Epidermal melanocyte (primary cell): ENCODE measurements around the gene NIPAL3.

Source experiments
- DNase-seq: peaks from one replicate; pipeline ENCODE4 v3.0.0; 2011; ENCODE audit warnings: low spot score; ENCODE audit not compliant: insufficient read length

NIPAL3 gene

DNA sequence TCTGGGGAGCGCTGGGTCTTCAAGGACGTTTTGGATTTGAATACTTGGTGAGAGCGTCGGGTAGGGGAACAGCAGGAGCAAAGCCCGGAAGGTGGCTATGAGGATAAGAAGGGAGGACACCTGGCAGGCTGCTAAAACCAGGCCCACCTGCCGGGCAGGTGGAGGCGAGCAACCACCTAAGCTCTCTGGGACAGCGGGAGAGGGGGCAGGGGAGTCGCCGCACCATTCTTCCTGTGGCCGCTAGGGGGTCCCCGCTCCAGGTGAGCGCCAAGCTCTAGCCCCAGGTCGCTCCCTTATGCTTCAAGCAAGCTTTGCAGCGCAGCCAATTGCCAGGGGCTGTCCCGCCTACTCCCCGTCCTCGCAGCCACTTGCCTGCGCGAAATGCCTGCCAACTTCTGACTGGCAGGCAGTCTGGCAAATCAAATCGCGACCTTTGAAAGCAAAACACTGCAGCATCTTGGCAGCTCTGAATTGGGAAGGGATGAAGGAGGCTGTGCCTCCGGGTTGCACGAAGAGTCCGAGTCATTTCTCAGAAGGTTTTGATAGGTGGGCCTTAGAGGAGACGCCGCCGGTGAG is at the start of gene NIPAL3:
TSS of gene NIPAL3 (plus strand) at position 469 of the 576 bp plus-strand sequence. CDS start 3,746 bp downstream, outside the sequence.
- DNase-seq = peak; percentile 93

DNA sequence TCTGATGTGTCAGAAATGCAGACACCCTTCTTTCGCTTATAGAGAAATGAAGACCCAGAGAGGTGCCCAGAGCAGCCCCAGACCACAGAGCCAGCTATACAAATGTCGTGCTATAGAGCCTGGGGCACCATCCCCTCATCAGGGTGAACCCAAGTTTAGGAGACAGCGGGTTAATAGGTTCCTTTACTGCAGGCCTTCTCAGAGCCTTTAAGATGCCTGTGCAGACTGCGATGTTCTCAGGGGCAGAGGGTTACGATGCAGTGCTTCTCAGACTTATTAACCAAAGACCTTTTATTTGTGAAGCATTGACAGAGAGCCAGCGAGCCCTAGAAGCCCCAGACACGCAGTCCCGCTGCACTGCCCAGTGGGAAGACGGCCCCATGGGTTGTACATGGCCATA is 48.9 kb upstream of the NIPAL3 start:
- no peak for DNase-seq

DNA sequence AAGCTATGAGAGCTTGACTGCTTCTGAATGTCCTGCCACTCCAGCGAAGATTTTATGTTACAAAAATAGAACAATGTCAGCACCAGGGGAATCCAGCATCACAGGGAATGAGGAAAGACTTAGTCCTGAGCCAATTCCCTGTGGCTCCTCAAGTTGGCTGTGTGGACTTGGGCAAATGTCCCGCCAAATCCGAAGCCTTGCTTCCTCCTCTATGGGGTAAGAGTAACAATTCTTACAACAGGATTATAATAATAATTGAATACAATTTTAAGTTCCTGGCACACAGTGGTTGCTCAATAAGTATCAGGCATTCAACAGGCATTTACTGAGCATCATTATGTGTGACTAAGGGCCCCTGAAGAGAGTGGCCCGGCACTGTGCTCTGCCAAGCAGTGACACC is 46.4 kb upstream of the NIPAL3 start:
- no peak for DNase-seq

DNA sequence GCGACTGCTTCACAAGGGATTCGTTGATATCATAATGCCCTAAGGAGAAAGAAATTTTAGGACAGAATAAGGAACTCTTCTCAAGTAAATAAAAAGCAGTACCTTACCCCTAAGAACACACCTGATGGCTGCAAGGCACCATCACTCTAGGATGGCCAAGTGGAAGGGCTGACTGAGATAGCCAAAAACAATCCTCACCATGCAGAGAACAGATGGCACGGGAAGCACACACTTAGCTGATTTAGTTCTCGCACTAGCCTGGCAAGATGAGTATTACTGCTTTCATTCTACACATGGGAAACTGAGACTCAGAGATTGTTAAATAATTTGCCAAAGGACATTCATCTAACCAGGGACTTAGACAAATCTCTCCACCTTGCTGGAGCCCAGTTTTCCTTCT is 45.8 kb upstream of the NIPAL3 start:
- no peak for DNase-seq

DNA sequence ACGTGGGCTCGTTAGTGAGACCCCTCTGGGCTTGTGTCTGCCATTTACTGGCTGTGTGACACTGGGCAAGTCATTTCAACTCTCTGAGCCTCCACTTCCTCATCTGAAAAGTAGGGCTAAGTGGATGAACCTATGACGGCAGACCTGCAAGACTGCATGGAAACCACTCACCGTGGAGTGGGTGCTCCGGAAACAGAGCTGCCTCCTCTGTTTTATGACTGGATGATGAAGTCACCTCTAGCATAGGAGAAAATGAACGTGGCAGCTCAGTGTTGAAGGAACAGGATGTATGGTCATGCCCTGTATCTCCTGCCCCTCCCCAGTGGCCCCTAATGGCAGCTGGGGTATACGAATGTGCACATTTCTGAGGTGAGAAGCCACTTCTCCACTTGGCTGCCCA is 42.6 kb upstream of the NIPAL3 start:
- DNase-seq = no peak

DNA sequence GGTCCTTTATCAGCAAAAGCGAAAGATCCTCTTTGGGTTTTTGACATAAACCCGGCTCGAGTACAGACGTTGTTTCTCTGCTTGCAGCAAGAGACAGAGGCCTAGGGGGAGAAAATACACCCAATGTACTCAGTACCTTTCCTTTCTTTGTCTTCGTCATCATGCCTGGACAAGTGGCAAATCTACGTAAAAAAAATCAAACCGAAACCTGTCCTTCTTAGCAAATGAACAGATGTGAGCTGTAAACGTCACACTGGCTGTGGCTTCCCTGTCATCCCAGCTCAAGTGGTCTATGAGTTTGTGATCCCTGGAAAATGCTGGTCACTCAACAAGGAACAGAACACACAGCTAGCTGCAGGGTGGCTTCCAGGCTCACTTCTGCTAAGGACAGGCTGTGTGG is 41.9 kb upstream of the NIPAL3 start:
- no peak for DNase-seq

DNA sequence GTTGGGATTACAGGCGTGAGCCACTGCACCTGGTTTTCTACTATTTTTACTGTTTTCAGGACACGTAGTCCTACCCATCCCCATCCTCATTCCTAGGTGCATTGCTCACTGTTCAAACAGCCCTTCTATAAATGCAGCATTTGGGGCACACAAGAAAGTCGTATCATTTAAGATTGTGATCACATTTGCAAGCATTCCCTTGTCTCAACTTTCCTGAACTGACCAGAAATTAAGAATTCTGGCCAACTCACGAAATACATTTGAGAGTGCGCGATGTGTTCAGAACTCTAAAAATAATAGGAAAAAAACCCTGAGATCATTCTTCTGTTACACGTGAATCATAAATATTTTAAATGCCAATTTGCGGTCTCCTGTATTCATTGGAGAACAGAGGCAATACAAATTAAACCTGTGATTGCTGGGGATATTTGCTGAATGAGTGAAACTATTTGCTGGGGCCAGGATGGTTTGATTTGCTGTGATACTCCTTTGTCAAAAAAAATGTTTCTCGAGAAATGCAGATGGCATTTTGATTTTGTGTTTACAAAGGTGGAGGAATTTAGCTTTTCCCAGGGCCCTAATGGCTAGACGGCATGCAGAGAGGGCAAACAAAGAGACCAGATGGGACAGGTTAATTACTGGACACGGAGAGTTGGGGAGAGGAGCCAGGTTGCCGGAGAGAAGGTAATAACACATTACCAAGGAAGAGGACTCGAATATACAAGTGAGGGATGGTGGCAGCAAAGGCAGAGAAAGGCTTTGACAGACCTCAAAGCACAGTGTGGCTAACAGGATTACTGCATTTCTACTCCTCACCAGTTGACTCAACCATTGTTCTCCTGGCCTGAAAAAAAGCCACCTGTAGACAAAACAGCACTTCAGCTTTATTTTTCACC is 40.5 kb upstream of the NIPAL3 start:
- DNase-seq = no peak

DNA sequence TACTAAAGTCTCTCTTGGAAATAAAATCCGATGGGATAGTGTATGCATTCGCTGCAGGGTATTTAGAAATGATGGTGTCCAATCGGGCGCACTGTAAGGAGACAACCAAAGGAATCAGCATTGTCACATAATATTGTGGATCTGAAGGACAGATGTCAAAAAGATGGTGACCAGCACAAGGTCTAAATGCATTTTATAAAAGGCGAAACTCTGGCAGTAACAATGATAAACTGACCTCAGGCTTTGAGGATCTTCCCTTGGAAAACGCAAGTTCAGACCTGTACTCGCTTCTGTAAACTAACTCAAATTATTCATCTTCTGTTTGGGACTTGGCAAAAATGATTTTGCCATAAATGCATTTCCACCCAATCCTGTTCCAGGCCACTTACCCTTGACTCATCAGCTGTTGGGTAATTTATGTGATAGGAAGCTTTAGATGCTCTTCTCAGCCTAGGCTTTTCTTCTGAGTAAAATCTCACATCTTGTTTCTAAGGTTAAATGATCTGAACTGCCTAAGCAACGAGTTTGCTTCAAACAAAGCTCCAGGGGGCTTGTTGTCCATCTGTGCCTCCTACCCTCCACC is 35.8 kb upstream of the NIPAL3 start:
- no peak for DNase-seq

DNA sequence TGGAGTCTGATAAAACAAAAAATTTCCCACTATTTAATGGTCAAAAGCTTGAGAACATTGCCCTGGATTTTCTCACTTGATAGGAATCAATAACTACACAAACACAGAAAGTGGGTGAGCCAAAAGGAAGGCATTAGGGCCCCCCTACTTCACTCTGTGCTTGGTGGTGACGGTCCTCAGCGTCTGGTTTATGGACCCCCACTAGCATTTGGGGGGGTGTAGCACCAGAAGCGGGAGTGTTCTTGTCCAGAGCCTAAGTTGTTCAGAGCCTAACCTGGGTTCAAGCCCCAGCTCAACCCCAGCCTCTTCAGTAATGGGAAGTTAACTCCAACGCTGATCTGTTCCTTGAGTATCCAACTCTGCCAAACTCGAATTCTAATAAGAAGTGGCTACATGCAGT is 35.1 kb upstream of the NIPAL3 start:
- no peak for DNase-seq

DNA sequence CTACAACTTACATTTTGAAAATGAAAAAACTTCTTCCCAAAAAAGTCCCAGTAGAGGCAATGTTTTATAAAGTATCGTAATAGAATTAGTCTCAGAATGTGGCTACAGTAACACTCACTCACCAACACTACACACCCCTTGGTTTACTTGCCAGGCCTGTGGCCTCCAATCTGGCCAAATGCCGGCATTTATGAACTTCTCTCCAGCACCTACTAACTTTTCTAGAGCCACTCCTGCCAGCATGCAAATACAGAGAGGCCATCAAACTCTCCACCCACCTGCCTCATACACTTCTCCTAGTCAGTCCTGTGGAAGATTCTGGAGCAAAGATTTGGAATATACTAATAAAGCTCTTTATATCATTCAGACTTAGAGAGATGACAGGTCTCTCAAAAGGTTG is 34.3 kb upstream of the NIPAL3 start:
- no peak for DNase-seq

DNA sequence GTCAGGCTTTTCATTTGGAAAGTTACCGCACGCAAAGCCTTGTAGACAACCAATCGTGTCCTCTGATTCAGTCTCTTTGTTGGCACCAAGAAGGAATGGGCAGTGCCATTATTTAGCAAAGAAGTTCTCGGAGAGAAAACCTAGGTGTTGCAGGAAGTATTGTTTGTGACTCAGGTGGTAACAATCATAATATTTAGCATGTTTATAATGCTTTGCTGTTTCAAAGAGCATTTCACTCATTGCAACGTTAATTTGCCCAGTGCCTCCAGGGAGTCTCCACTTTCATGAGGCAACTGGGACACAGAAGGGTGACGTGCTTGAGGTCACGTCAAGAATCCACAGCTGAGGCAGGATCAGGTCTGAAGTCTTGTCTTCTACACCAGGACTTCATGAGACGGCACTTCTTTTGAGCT is 33.4 kb upstream of the NIPAL3 start:
- DNase-seq = no peak

DNA sequence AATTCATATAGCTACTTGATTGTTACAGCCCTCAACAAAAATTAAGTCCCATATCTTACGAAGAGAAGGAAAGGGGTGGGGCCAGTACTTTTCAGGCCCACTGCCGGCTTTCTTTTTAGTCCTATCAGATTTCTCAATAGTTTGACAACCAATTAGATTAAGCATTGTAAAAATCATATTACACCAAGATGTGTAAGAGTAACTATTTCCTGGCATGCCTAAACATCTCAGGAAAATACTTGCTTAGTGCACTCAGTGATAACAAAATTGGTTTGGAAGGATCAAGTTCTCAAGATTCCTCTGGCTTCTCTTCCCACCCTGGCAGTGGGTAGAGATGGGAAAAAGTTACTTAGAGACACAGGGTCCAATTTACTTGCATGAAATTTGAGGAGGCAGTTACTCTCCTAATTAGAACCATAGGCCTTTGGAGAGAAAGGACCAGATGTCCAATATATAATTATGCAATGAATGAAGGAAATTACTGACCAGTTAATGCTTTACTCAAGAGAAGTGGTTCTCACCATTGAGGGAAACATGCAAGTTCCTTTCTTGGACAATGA is 32.1 kb upstream of the NIPAL3 start:
- no peak for DNase-seq

DNA sequence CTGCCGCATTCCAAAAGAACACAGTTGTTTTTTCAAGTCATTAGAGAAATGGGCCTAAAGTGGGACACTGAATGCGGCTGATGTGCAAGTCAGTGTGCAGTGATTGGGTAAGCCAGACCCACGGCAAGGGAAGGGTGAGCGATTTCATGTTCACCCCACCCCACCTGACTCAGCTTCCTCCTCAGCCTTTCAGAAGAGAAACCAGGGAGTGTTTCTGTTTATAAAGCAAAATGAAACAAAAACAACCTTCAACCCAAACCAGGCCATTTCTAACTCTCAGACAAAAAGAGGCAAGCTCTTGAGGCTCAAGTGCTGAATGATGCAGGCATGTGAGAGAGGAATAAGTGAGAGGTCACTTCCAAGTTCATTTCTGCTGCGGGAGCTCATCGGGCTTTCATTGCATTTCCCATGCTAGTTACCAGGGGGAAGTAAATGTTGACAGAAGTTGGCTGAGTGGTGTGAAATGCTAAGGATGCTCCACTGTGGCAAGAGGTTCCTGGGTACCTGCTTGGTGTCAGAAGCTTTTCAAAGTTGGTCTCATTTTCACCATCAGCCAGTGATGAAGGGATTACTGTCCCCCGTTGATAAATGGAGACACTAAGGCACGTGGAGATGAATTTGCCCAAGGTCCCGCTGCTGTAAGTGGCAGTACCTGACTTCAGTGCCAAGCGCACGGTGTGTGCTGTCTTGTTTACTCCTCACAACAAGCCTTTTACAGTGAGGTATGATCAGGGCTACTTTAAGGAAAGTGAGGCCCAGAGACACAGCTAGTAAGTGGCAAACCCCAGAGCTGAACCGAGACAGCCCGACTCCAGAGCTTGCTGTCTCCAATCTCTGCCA is 31.1 kb upstream of the NIPAL3 start:
- no peak for DNase-seq

DNA sequence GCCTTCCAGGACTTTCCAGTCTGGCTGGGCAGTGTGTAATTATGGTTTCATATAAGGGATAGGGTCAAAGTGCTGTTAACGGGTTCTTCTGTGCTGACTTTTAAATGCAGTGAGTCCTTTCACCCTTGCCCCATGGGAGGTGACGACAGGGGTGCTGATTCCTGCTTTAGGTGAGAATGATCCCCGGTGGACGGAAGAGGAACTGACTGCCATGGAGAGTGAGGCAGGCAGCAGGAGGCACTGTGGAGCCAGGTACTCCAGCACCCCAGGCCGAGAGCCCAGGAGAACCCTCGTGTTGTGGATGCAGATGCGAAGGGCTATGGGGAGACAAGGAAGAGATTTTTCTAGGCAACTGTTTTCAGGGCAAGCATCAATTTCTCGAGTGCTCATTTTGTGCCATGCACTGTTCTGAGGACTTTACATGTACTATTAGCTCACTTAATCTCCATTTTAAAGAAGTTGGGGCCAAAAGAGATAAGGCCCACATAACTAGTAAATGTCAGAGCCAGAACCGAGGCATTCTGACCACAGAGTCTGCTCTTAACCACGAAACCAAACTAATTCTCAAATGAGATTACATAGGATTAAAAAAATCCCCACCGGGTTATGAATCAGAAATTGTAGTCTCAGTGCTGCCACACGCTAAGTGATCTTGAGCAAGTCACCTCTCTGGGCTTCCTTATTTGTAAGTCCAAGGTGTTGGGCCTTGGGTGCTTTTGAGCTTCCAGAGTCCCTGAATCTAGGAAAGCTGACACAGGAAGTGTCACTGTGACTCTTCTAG is 30.3 kb upstream of the NIPAL3 start:
- DNase-seq = no peak

DNA sequence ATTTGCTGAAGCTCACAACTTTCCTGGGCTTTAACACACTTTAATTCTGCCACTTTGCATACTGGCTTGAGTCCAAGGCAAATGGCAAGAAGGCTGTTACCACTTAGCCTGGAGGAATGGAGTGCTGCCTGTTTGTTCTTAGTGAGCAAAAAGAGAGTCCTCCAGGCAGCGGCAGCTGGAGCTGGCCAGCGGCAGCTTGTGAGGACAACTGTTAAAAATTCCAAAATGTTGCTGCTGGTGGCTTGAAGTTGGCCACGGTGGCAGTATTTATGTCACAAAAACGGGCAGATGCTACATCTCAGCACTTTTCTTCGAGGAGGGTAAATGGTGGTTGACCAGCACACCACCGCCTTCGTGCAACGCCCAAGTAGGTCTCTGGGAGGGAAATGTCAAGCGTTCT is 29.4 kb upstream of the NIPAL3 start:
- DNase-seq = no peak

DNA sequence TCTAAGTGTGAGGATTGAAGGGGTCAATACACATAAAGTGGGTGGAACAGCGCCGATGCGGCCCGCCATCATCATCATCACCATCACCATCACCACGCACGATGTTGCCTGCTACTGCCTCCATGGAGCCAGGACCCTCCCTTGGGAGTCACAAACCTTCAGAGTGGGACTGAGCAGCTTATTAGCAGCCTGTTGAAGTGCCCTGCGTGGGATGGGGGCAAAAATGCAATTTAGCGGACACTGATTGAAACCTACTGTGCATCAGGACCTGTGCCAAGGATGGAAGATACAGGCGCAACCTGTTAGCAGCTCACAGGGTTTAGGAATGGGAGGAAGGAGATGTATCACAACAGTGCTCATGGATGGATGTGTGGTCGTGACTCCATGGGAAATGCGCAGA is 28.7 kb upstream of the NIPAL3 start:
- DNase-seq = no peak

DNA sequence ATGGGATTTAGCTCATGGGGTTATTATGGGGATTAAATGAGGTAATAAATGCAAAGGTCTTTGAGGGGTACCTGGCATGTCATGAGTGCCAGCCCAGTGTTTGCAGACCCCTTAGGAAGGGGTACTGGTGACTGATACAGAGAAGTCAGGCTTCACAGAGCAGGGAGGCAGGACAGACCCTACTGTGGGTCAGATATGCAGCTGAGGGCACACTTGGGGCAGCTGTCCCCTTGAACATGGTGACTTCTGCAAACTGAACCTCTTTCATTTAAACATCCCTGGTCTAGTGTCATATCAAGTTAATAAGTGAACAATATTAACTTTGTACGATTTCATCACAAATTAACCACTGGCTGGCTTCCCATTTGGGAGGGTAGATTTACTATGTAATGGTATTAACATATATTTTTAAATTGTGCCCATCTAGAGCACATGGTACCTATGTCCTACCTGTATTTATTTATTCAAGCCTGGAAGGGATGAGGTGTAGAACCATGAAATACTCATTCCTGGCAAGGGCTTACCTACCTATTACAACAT is 27.9 kb upstream of the NIPAL3 start:
- DNase-seq = no peak

DNA sequence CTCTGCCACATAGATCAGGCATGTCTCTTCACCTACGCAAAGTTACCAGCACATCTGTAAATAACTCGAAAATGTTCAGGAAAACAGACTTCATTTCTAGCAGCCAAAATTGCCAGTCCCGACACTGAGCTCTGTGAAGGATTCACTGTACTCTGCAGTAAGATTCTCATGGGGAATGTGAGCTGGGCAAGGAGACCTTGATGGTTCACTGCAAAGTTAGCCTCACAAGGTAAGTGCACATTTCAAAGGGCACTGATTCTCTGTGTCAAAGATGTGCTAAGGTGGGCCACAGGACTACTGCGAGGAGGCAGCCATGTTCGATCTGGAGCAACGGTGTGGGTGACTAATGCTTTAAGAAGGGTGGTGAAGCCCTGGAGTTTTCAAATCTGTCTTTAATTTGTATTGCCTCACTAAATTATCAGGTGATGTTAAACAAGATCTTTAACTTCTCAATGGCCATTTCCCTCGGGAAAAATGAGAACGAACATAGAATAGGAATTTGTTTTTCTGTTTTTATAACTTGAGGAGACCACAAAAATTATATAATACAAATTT is 27.2 kb upstream of the NIPAL3 start:
- no peak for DNase-seq

DNA sequence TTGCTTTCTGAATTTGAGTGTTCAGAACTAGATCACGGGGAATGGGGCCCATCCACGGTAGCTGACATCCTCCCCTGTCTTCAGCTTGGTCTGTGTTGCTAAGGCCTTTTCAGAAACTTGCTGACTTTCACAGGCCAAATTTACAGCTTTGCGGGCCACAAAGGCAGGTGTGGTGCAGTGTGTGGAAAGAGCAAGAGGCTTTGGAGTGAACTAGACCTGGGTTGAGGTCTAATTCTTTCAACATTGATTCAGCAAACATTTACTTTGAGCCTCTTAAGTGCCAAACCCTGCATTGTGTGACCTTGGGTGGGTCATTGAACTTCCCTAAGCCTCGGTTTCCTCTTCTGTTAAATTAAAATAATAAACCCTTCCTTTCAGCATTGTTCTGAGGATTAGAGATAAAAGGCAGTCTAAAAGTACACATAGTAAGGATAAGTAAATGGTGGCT is 26.3 kb upstream of the NIPAL3 start:
- DNase-seq = no peak
